BE2C (cell line): ENCODE measurements around the gene NR3C1.

Experiments
- DNase-seq: peaks from one replicate; pipeline ENCODE4 v3.0.0-alpha.2; 2020
- H3K27me3 ChIP-seq: fragments of 250-450 bp; sonication (Bioruptor Pico); 2 replicates; pipeline ENCODE4 v1.5.1; 2020; ENCODE audit warnings: mild to moderate bottlenecking
- H3K36me3 ChIP-seq: fragments of 250-450 bp; sonication (Bioruptor Pico); 2 replicates; pipeline ENCODE4 v1.5.1; 2020; ENCODE audit warnings: mild to moderate bottlenecking
- H3K4me1 ChIP-seq: fragments of 250-450 bp; sonication (Bioruptor Pico); 2 replicates; pipeline ENCODE4 v1.5.1; 2020
- H3K4me3 ChIP-seq: 2 replicates; pipeline ENCODE4 v1.5.1; 2011; ENCODE audit warnings: low read depth, low read length
- H3K9me3 ChIP-seq: fragments of 250-450 bp; sonication (Bioruptor Pico); 2 replicates; pipeline ENCODE4 v1.5.1; 2020
- CTCF ChIP-seq: IDR thresholded peaks from 2 replicates; pipeline ENCODE4 v1.5.1; 2012; ENCODE audit warnings: mild to moderate bottlenecking, low read depth, low read length

NR3C1 gene

GRCh38 chr5:143390258-143390657 is 13.2 kb downstream of the NR3C1 start:
- no peak for TF ChIP-seq CTCF
- no peaks in the 10 kb centered on the region for H3K4me1 ChIP-seq
- no peaks in the 10 kb centered on the region for H3K36me3 ChIP-seq
- H3K4me3 ChIP-seq = no peak overlapping the region
- peaks cover 57% of the 10 kb centered on the region for H3K27me3 ChIP-seq
- DNase-seq = no peak
- H3K9me3 ChIP-seq = no peaks in the 10 kb centered on the region

GRCh38 chr5:143386725-143387124 is 16.8 kb downstream of the NR3C1 start:
- TF ChIP-seq CTCF = no peak
- Histone ChIP-seq H3K36me3 (no peaks in the 10 kb centered on the region), H3K27me3 (peaks cover 28% of the 10 kb centered on the region), H3K4me3 (no peak overlapping the region), H3K4me1 (no peaks in the 10 kb centered on the region), H3K9me3 (no peaks in the 10 kb centered on the region)
- no peak for DNase-seq

- DNase-seq = no peak
- no peaks in the 10 kb centered on the region for H3K9me3 ChIP-seq
- H3K36me3 ChIP-seq = no peaks in the 10 kb centered on the region
- peaks cover 24% of the 10 kb centered on the region for H3K27me3 ChIP-seq
- no peaks in the 10 kb centered on the region for H3K4me1 ChIP-seq
- no peak for TF ChIP-seq CTCF
- H3K4me3 ChIP-seq = no peak overlapping the region
These were observed 18.4 kb downstream of the NR3C1 start for GRCh38 chr5:143384865-143385657.

GRCh38 chr5:143383988-143384387 is 19.5 kb downstream of the NR3C1 start:
- Histone ChIP-seq H3K4me3 (no peak overlapping the region), H3K36me3 (no peaks in the 10 kb centered on the region), H3K27me3 (peaks cover 15% of the 10 kb centered on the region), H3K9me3 (no peaks in the 10 kb centered on the region), H3K4me1 (no peaks in the 10 kb centered on the region)
- no peak for DNase-seq
- TF ChIP-seq CTCF = no peak

- Histone ChIP-seq H3K9me3 (no peaks in the 10 kb centered on the region), H3K36me3 (no peaks in the 10 kb centered on the region), H3K27me3 (peaks cover 3% of the 10 kb centered on the region; the same call in 1 of the 2 replicates), H3K4me3 (no peak overlapping the region), H3K4me1 (no peaks in the 10 kb centered on the region)
- no peak for TF ChIP-seq CTCF
- no peak for DNase-seq
These were observed 23.9 kb downstream of the NR3C1 start for GRCh38 chr5:143379606-143380005.
